Chondrocyte (in vitro differentiated cells): ENCODE data around the gene IFNLR1. TPM values are rescaled to one million over a fixed set of nuclear protein-coding genes. Genes with fewer than 3 reads are reported as not detected.
"Not testable (repeated sequence)": the region's sequence is repeated elsewhere in the genome, so short reads cannot be mapped to it uniquely, and the experiment has no call there.

Source experiments
- DNase-seq: peaks from one replicate; pipeline ENCODE4 v3.0.0; 2021; ENCODE audit warnings: mixed read lengths, low spot score
- H3K27ac Mint-ChIP-seq: one replicate; pipeline ENCODE4 v1.8.0; 2021; ENCODE audit warnings: mild to moderate bottlenecking, moderate library complexity, mixed read lengths; ENCODE audit not compliant: unreplicated experiment
- H3K27me3 Mint-ChIP-seq: 2 replicates; pipeline ENCODE4 v1.8.0; 2021; ENCODE audit warnings: low read depth, mixed read lengths
- H3K36me3 Mint-ChIP-seq: 2 replicates; pipeline ENCODE4 v1.8.0; 2021; ENCODE audit warnings: low read depth, mixed read lengths
- H3K4me1 Mint-ChIP-seq: 2 replicates; pipeline ENCODE4 v1.8.0; 2021; ENCODE audit warnings: low read depth, mild to moderate bottlenecking, mixed read lengths
- H3K4me3 Mint-ChIP-seq: one replicate; pipeline ENCODE4 v1.8.0; 2021; ENCODE audit warnings: mild to moderate bottlenecking, moderate library complexity, mixed read lengths; ENCODE audit not compliant: unreplicated experiment
- H3K9me3 Mint-ChIP-seq: 2 replicates; pipeline ENCODE4 v1.8.0; 2021; ENCODE audit warnings: low read depth, mixed read lengths
- total RNA-seq: library from RNA; stranded (reverse); gene quantifications from 3 replicates; pipeline ENCODE4 v1.2.1, GENCODE V29; 2021
- TF ChIP-seq, protein P1 (sequence below): fragments of 200-600 bp; sonication (generic); IDR thresholded peaks from 2 replicates; pipeline ENCODE4 v1.5.0; 2021; ENCODE audit warnings: antibody characterized with exemption, mild to moderate bottlenecking, moderate library complexity

IFNLR1 gene
- total RNA-seq, 1 donor from 2014 or later: 0.12 TPM

DNA sequence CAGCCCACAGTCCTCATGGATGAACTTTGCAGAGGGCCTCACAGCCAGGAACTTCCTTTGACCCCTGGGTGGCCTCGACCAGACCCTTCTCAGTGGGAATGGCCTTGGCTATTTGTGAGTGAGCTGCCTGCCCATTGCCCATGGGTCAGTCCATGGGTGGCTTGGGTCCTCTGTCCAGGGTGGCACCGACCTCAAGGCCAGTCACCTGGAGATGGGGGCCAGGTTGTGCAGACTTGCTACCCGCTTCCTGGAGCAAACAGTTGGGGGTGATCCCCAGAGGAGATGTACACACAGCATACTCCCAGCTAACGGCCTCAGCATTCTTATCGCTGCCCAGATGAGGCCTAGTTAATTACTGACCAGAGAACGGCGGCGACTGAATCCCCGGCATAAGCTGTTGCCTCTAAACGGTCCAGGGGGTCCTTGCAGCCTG, 23.1 kb upstream of the IFNLR1 start:
- DNase-seq: no peak
- peaks cover 15% of the 10 kb centered on the region for H3K27me3 Mint-ChIP-seq
- TF ChIP-seq, protein P1, sequence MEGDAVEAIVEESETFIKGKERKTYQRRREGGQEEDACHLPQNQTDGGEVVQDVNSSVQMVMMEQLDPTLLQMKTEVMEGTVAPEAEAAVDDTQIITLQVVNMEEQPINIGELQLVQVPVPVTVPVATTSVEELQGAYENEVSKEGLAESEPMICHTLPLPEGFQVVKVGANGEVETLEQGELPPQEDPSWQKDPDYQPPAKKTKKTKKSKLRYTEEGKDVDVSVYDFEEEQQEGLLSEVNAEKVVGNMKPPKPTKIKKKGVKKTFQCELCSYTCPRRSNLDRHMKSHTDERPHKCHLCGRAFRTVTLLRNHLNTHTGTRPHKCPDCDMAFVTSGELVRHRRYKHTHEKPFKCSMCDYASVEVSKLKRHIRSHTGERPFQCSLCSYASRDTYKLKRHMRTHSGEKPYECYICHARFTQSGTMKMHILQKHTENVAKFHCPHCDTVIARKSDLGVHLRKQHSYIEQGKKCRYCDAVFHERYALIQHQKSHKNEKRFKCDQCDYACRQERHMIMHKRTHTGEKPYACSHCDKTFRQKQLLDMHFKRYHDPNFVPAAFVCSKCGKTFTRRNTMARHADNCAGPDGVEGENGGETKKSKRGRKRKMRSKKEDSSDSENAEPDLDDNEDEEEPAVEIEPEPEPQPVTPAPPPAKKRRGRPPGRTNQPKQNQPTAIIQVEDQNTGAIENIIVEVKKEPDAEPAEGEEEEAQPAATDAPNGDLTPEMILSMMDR: no peak

DNA sequence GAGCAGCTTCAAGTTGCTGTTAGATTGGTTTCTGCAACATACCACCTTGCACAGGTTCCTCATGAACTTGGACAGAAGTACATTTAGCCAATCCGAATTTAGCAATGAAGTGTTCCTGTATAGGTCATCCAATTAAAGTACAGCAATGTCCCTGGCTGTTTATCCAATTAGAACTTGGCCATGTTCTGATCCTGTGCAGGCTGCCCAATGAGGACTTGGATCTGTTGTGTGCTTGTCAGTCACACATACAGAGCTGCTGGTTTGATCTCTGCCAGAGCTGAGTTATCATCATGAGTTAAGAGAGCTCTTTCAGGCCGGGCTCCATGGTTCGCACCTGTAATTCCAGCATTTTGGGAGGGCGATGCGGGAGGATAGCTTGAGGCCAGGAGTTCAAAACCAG, 22.0 kb upstream of the IFNLR1 start:
- TF ChIP-seq, protein P1: no peak
- Mint-ChIP-seq H3K27me3 (peaks cover 6% of the 10 kb centered on the region), H3K9me3 (no peaks in the 10 kb centered on the region), H3K36me3 (no peaks in the 10 kb centered on the region), H3K4me3 (no peak overlapping the region), H3K27ac (no peak overlapping the region), H3K4me1 (no peaks in the 10 kb centered on the region)
- DNase-seq: no peak

More for the DNA sequence above, 23.1 kb upstream of the IFNLR1 start:
- peaks cover under 1% of the 10 kb centered on the region for H3K4me1 Mint-ChIP-seq
- no peaks in the 10 kb centered on the region for H3K36me3 Mint-ChIP-seq
- no peak overlapping the region for H3K27ac Mint-ChIP-seq
- no peak overlapping the region for H3K4me3 Mint-ChIP-seq
- H3K9me3 Mint-ChIP-seq: no peaks in the 10 kb centered on the region

DNA sequence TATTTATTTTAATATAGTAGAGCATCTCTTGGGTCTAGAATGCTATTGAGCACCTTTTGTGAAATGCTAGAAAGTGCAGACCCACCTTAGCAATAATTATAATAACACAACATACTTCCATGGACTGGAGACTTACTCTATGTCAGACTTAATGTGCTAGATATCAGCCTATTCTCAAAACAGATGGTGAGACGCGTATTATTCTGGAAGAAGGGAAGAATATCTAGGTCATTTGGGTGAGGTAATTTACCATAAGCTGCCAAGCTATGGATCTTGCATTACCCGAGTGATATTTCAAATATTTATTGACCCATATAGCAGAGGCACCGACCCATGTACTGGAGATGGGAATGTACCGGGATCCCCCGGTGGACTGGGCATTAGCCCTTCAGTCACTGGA, 20.6 kb upstream of the IFNLR1 start:
- DNase-seq: no peak
- H3K27me3 Mint-ChIP-seq: peaks cover 2% of the 10 kb centered on the region
- no peaks in the 10 kb centered on the region for H3K4me1 Mint-ChIP-seq
- H3K36me3 Mint-ChIP-seq: no peaks in the 10 kb centered on the region
- no peaks in the 10 kb centered on the region for H3K9me3 Mint-ChIP-seq
- TF ChIP-seq, protein P1: no peak
- no peak overlapping the region for H3K4me3 Mint-ChIP-seq
- no peak overlapping the region for H3K27ac Mint-ChIP-seq

DNA sequence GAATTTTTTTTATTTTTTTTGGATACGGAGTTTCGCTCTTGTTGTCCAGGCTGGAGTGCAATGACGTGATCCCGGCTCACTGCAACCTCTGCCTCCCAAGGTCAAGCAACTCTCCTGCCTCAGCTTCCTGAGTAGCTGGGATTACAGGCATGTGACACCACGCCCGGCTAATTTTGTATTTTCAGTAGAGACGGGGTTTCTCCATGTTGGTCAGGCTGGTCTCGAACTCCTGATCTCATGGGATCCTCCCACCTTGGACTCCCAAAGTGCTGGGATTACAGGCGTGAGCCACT, 20.3 kb upstream of the IFNLR1 start:
- not testable (repeated sequence) for DNase-seq, H3K9me3 Mint-ChIP-seq, H3K4me3 Mint-ChIP-seq, H3K27ac Mint-ChIP-seq, H3K4me1 Mint-ChIP-seq, H3K36me3 Mint-ChIP-seq, H3K27me3 Mint-ChIP-seq

DNA sequence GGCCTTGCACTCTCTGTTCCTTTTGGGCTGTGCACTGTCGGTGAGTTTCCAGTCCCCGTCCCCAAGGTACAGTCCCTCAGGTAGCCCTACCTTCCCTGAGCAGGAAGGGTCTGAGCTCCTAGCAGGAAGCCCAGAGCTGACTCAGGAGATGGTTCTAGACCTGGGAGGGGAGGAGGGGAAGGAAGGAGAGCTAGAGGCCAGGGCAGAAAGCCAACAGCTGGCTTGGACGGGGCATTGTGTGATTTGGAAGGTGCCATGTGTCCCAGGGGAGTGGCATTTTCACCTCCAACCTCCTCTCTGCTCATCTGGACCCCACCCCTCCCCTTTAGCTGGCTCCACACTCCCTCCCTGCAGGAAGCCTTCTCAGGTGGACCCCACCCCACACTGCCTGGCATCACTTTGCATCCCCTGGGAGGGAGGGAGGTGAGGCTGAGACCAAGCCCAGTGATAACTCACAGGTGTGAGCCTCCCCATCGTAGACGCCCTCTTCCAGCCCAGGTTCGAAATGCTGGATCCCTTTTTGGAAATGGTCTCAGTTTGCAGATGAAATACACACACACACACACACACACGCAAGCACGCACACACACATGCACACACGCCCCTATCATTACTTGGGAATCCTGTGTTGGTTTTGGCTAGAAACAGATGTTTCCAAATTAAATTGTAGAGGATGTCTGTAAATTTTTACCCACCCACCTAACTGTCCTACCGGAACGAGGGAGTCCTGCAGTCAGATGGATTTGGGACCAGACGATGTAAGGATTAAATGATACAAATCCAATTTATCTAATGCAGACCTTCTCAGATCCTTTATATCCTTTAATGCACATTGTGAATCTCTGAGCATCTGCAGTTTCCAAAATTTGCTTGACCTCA, 19.7 kb upstream of the IFNLR1 start:
- Mint-ChIP-seq H3K4me3 (no peak overlapping the region), H3K36me3 (no peaks in the 10 kb centered on the region), H3K27me3 (peaks cover 2% of the 10 kb centered on the region), H3K4me1 (peaks cover 5% of the 10 kb centered on the region), H3K27ac (no peak overlapping the region), H3K9me3 (no peaks in the 10 kb centered on the region)
- TF ChIP-seq, protein P1: no peak
- no peak for DNase-seq

DNA sequence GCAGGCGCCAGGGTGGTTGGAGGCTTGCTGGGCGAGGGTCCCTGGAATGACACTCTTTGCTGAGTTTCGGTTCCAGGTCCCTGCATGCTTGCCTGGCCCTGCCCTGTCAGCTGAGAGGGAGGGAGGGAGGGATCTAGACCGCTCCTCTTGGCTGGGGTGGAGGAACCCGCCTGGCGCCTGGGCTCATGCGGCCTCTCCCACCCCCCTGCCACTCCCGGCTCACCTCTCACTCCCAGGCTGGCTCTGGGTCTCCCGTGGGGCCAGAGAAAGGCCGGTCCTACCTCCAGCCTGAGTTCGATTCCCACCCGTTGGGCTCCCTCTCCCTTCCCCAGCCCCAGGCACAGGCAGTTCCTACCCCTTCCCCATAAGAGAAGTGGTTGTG, 19.0 kb upstream of the IFNLR1 start:
- H3K27me3 Mint-ChIP-seq: peaks cover 2% of the 10 kb centered on the region
- no peak overlapping the region for H3K27ac Mint-ChIP-seq
- H3K4me3 Mint-ChIP-seq: no peak overlapping the region
- H3K36me3 Mint-ChIP-seq: no peaks in the 10 kb centered on the region
- peaks cover 5% of the 10 kb centered on the region for H3K4me1 Mint-ChIP-seq
- TF ChIP-seq, protein P1: no peak
- peak; percentile 56 for DNase-seq
- no peaks in the 10 kb centered on the region for H3K9me3 Mint-ChIP-seq
